Caco-2 (cell line): ENCODE data around the gene ATOSB. TPM values are rescaled to one million over a fixed set of nuclear protein-coding genes. Genes with fewer than 3 reads are reported as not detected.
A peak's percentile ranks its signal among the peaks of the same experiment; 100 is the strongest.

Experiments
- BruUV-seq: library from RNA; stranded (reverse); fragments of 400-500 nt; replicated peaks from 2 replicates; lab custom pipeline; 2021; lab: Mats Ljungman, UMichigan
- CTCF ChIA-PET: fragments of 300-600 bp; sonication (Branson Sonifier 250); formaldehyde crosslinking; loops from one replicate; lab custom pipeline; 2022; ENCODE audit warnings: antibody characterized with exemption; lab: Charles Lee
- POLR2A ChIA-PET: fragments of 300-600 bp; sonication (Branson Sonifier 250); formaldehyde crosslinking; loops from one replicate; lab custom pipeline; 2022; ENCODE audit warnings: antibody characterized with exemption; lab: Charles Lee
- DNase-seq, 2 experiments: peaks; one replicate each; pipeline versions ENCODE4 v3.0.0 to v3.0.0-alpha.2; 2020 to 2022
- H3K27me3 ChIP-seq: replicated peaks from 2 replicates; pipeline ENCODE4 v1.6.0; 2011; ENCODE audit warnings: low read length; ENCODE audit not compliant: control insufficient read depth, insufficient read depth
- H3K36me3 ChIP-seq: 2 replicates; pipeline ENCODE4 v1.5.1; 2011; ENCODE audit warnings: low read length; ENCODE audit not compliant: control insufficient read depth, insufficient read depth
- H3K4me1 ChIP-seq: fragments of 250-450 bp; sonication (Bioruptor Pico); 2 replicates; pipeline ENCODE4 v1.5.1; 2020; ENCODE audit warnings: mild to moderate bottlenecking
- H3K4me3 ChIP-seq: 2 replicates; pipeline ENCODE4 v1.5.1; 2011; ENCODE audit warnings: low read depth, mild to moderate bottlenecking, control low read depth, low read length
- H3K9me3 ChIP-seq: fragments of 250-450 bp; sonication (Bioruptor Pico); 2 replicates; pipeline ENCODE4 v1.5.1; 2020; ENCODE audit warnings: mild to moderate bottlenecking, moderate library complexity
- H3K27ac Mint-ChIP-seq: one replicate; pipeline ENCODE4 v1.8.0; 2022; ENCODE audit warnings: mixed read lengths; ENCODE audit not compliant: unreplicated experiment
- H3K27me3 Mint-ChIP-seq: one replicate; pipeline ENCODE4 v1.8.0; 2022; ENCODE audit warnings: mixed read lengths; ENCODE audit not compliant: insufficient read depth, unreplicated experiment
- H3K36me3 Mint-ChIP-seq: one replicate; pipeline ENCODE4 v1.8.0; 2022; ENCODE audit warnings: mild to moderate bottlenecking, mixed read lengths; ENCODE audit not compliant: insufficient read depth, unreplicated experiment
- H3K4me1 Mint-ChIP-seq: one replicate; pipeline ENCODE4 v1.8.0; 2022; ENCODE audit warnings: low read depth, mixed read lengths; ENCODE audit not compliant: unreplicated experiment
- H3K4me3 Mint-ChIP-seq: one replicate; pipeline ENCODE4 v1.8.0; 2022; ENCODE audit warnings: mild to moderate bottlenecking, moderate library complexity, mixed read lengths; ENCODE audit not compliant: unreplicated experiment
- H3K9me3 Mint-ChIP-seq: one replicate; pipeline ENCODE4 v1.8.0; 2022; ENCODE audit warnings: mixed read lengths; ENCODE audit not compliant: unreplicated experiment
- CTCF ChIP-seq, 2 experiments: fragments of 200-600 bp in 1 of 2; IDR thresholded peaks; 1 replicate in 1 of 2; 2 replicates in 1 of 2; pipeline versions ENCODE4 v1.5.1 to v1.8.0; 2011 to 2022; ENCODE audit warnings: antibody characterized with exemption in 1 of 2, control low read depth in 1 of 2, inconsistent platforms in 1 of 2, low read depth in 1 of 2, low read length in 1 of 2, mild to moderate bottlenecking in 1 of 2, moderate library complexity in 1 of 2; ENCODE audit not compliant: insufficient read depth in 1 of 2, severe bottlenecking in 1 of 2, unreplicated experiment in 1 of 2
- intact Hi-C: fragments of 100-400 bp; cut with micrococcal nuclease; formaldehyde crosslinking; loops from one replicate; pipeline ENCODE4 v1.10.0; 2022; ENCODE audit not compliant: unreplicated experiment
- total RNA-seq: library from RNA; stranded (reverse); gene quantifications from 2 replicates; pipeline ENCODE4 v1.2.3, GENCODE V29; 2022

ATOSB gene
- total RNA-seq, 1 experiment from 2014 or later, result 5.8 TPM

- TF ChIP-seq CTCF (IDR thresholded peaks at IDR 0.05; ENCODE audit: insufficient read depth in 1 of 2, low read depth in 1 of 2, low read length in 1 of 2, severe bottlenecking in 1 of 2, unreplicated experiment in 1 of 2), result no peak
- H3K4me1 ChIP-seq, result peaks cover 30% of the 10 kb centered on the region
- H3K27ac Mint-ChIP-seq, result peak overlapping the region; percentile 59
- H3K9me3 Mint-ChIP-seq, result no peaks in the 10 kb centered on the region
- H3K36me3 Mint-ChIP-seq, result peaks cover 28% of the 10 kb centered on the region
- ChIA-PET CTCF (interaction anchor here (0.9 to 1.9 kb wide), 2 partner anchors 16 to 147 kb away, joined by 3 to 7 read pairs; partner anchors contain the start of gene PIGO), POLR2A (interaction anchor here (1.2 kb wide), 1 partner anchor 40 kb away, joined by 7 read pairs; the partner anchor contains the start of gene VCP)
- no TSS peak for BruUV-seq
- H3K4me3 Mint-ChIP-seq, result peak overlapping the region; percentile 77
- H3K4me1 Mint-ChIP-seq, result peaks cover 27% of the 10 kb centered on the region
- H3K27me3 ChIP-seq, result no peaks in the 10 kb centered on the region
- no peaks in the 10 kb centered on the region for H3K27me3 Mint-ChIP-seq
- intact Hi-C loops, result loop anchor here (5.0 to 10.0 kb wide), 2 partner anchors 490 to 622 kb away; partner anchors contain the start of genes CREB3 and TLN1
- H3K4me3 ChIP-seq, result no peak overlapping the region
- no peaks in the 10 kb centered on the region for H3K36me3 ChIP-seq
- peak in 1 of 2 experiments; percentile 8 for DNase-seq
- no peaks in the 10 kb centered on the region for H3K9me3 ChIP-seq
These were observed 3.2 kb downstream of the ATOSB start for GRCh38 chr9:35112257-35113020.

- intact Hi-C loops, result loop anchor here (1.0 to 10.0 kb wide), 4 partner anchors 8 to 624 kb away; partner anchors contain the start of genes CREB3, STOML2 and TLN1
- CTCF ChIA-PET, result interaction anchor here (0.5 to 1.9 kb wide), 3 partner anchors 8 to 148 kb away, joined by 4 to 7 read pairs (median 5); partner anchors contain the start of gene STOML2
- POLR2A ChIA-PET, result interaction anchor here (0.5 to 1.2 kb wide), 7 partner anchors 8 to 407 kb away, joined by 3 to 8 read pairs (median 5); partner anchors contain the start of genes PIGO, STOML2 and VCP
- Mint-ChIP-seq H3K9me3 (no peaks in the 10 kb centered on the region), H3K27ac (peak overlapping the region; percentile 59), H3K36me3 (peaks cover 23% of the 10 kb centered on the region), H3K4me1 (peaks cover 27% of the 10 kb centered on the region), H3K27me3 (no peaks in the 10 kb centered on the region), H3K4me3 (peak overlapping the region; percentile 77)
- no TSS peak for BruUV-seq
- Histone ChIP-seq H3K4me1 (peaks cover 26% of the 10 kb centered on the region), H3K36me3 (no peaks in the 10 kb centered on the region), H3K4me3 (peak overlapping the region; percentile 58), H3K9me3 (no peaks in the 10 kb centered on the region), H3K27me3 (no peaks in the 10 kb centered on the region)
- DNase-seq, result peak; percentile 98 to 99
- TF ChIP-seq CTCF (IDR thresholded peaks at IDR 0.05; ENCODE audit: insufficient read depth in 1 of 2, low read depth in 1 of 2, low read length in 1 of 2, severe bottlenecking in 1 of 2, unreplicated experiment in 1 of 2), result no peak
These were observed 4.4 kb downstream of the ATOSB start for GRCh38 chr9:35111001-35111933.
